ENCODE measurements around the gene PARD6A. TPM values are rescaled to one million over a fixed set of nuclear protein-coding genes. Genes with fewer than 3 reads are reported as not detected.

Gene PARD6A
- total RNA-seq, 2 donors from 2014 or later, result 21.1 to 22.8 TPM

- intact Hi-C loops (cut with DNase I), result no loop called here
- TF ChIP-seq CTCF (IDR thresholded peaks at IDR 0.05) (no peak), POLR2A (IDR thresholded peaks at IDR 0.05) (no peak)
- H3K27ac ChIP-seq, result no peak overlapping the region
- ATAC-seq (no peak), DNase-seq (no peak)
- peaks cover 24% of the 10 kb centered on the region for H3K4me1 ChIP-seq
- H3K4me3 ChIP-seq, result no peak overlapping the region
- no peaks in the 10 kb centered on the region for H3K9me3 ChIP-seq
- H3K36me3 ChIP-seq (replicated peaks in 1 of 2; ENCODE audit: insufficient read depth in 1 of 2, low read depth in 2 of 2), result no peaks in the 10 kb centered on the region
- H3K27me3 ChIP-seq, result peaks cover 0 to 12% of the 10 kb centered on the region in 2 donors
- WGBS, 2 donors, result 31 to 84% methylated on average over 4 to 32 of the region's 34 CpGs
Measured at GRCh38 chr16:67649494-67649931, 11.2 kb upstream of the PARD6A start.

- no peak overlapping the region for H3K4me3 ChIP-seq
- no peaks in the 10 kb centered on the region for H3K9me3 ChIP-seq
- H3K4me1 ChIP-seq, result peaks cover 19% of the 10 kb centered on the region
- H3K36me3 ChIP-seq (replicated peaks in 1 of 2; ENCODE audit: insufficient read depth in 1 of 2, low read depth in 2 of 2), result no peaks in the 10 kb centered on the region
- ATAC-seq (no peak), DNase-seq (no peak)
- H3K27me3 ChIP-seq, result peaks cover 0 to 13% of the 10 kb centered on the region in 2 donors
- WGBS, 2 donors, result 70 to 76% methylated on average over 7 to 8 of the region's 8 CpGs
- intact Hi-C loops (cut with DNase I), result no loop called here
- TF ChIP-seq POLR2A (IDR thresholded peaks at IDR 0.05) (no peak), CTCF (IDR thresholded peaks at IDR 0.05) (no peak)
- H3K27ac ChIP-seq, result no peak overlapping the region
Measured at GRCh38 chr16:67650023-67650422, 10.7 kb upstream of the PARD6A start.

GRCh38 chr16:67651039-67651438, 9.7 kb upstream of the PARD6A start:
- intact Hi-C loops (cut with DNase I), result no loop called here

GRCh38 chr16:67651847-67652246, 8.9 kb upstream of the PARD6A start:
- intact Hi-C loops (cut with DNase I), result no loop called here
- no peak overlapping the region for H3K27ac ChIP-seq
- H3K4me1 ChIP-seq, result peaks cover 16% of the 10 kb centered on the region
- DNase-seq, result no peak
- no peaks in the 10 kb centered on the region for H3K9me3 ChIP-seq
- H3K36me3 ChIP-seq (replicated peaks in 1 of 2; ENCODE audit: insufficient read depth in 1 of 2, low read depth in 2 of 2), result no peaks in the 10 kb centered on the region
- WGBS, 2 donors, result 80 to 84% methylated on average over 1 to 4 of the region's 4 CpGs
- no peak overlapping the region for H3K4me3 ChIP-seq
- ATAC-seq, result no peak
- peaks cover 0 to 13% of the 10 kb centered on the region in 2 donors for H3K27me3 ChIP-seq
- no peak for TF ChIP-seq POLR2A (IDR thresholded peaks at IDR 0.05)
- TF ChIP-seq CTCF (IDR thresholded peaks at IDR 0.05), result no peak

More at GRCh38 chr16:67651039-67651438, 9.7 kb upstream of the PARD6A start:
- Histone ChIP-seq H3K4me3 (no peak overlapping the region), H3K27me3 (peaks cover 0 to 13% of the 10 kb centered on the region in 2 donors), H3K36me3 (replicated peaks in 1 of 2; ENCODE audit: insufficient read depth in 1 of 2, low read depth in 2 of 2) (no peaks in the 10 kb centered on the region), H3K4me1 (peaks cover 16% of the 10 kb centered on the region), H3K9me3 (no peaks in the 10 kb centered on the region), H3K27ac (no peak overlapping the region)
- TF ChIP-seq POLR2A (IDR thresholded peaks at IDR 0.05) (no peak), CTCF (IDR thresholded peaks at IDR 0.05) (no peak)
- 92 to 95% methylated on average over 5 to 7 of the region's 7 CpGs for WGBS, 2 donors
- no peak for DNase-seq
- ATAC-seq, result no peak

- ATAC-seq (peak; percentile 74), DNase-seq (peak in 1 of 4 donors; percentile 51)
- intact Hi-C loops (cut with DNase I), result no loop called here
- Histone ChIP-seq H3K4me3 (no peak overlapping the region), H3K9me3 (no peaks in the 10 kb centered on the region), H3K27ac (no peak overlapping the region), H3K27me3 (peaks cover 0 to 13% of the 10 kb centered on the region in 2 donors), H3K4me1 (peaks cover 16% of the 10 kb centered on the region), H3K36me3 (replicated peaks in 1 of 2; ENCODE audit: insufficient read depth in 1 of 2, low read depth in 2 of 2) (no peaks in the 10 kb centered on the region)
- TF ChIP-seq POLR2A (IDR thresholded peaks at IDR 0.05), result no peak
- TF ChIP-seq CTCF (IDR thresholded peaks at IDR 0.05), result no peak
- 0 to 13% methylated on average over 15 to 59 of the region's 59 CpGs for WGBS, 2 donors
Measured at GRCh38 chr16:67652578-67653127, 8.1 kb upstream of the PARD6A start.

Data from body of pancreas (tissue), 4 donors.